Stimulated activated CD8-positive, alpha-beta memory T cell treated with anti-CD3 and anti-CD28 coated beads, Interleukin-2, amount 100 ng/mL, for 1 hour (primary cell): ENCODE results near the gene GPI.

ENCODE experiments used
- DNase-seq, 2 donors: peaks; one replicate each; pipeline ENCODE4 v3.0.0-alpha.2; 2020; ENCODE audit warnings: low read depth in 2 of 2

Gene GPI

GRCh38 chr19:34341935-34342680 is 22.9 kb upstream of the GPI start:
- DNase-seq: no peak

GRCh38 chr19:34343751-34344150 is 21.2 kb upstream of the GPI start:
- DNase-seq: no peak

GRCh38 chr19:34345947-34346351 is 19.0 kb upstream of the GPI start:
- peak in 1 of 2 donors; percentile 50 for DNase-seq

- DNase-seq: no peak
Measured at GRCh38 chr19:34347561-34348165, 17.3 kb upstream of the GPI start.

- no peak for DNase-seq
Measured at GRCh38 chr19:34348899-34349487, 16.0 kb upstream of the GPI start.

GRCh38 chr19:34350161-34350561 is 14.8 kb upstream of the GPI start:
- DNase-seq: peak; percentile 29 to 48

- no peak for DNase-seq
Measured at GRCh38 chr19:34351382-34351826, 13.6 kb upstream of the GPI start.

GRCh38 chr19:34353546-34353945 is 11.4 kb upstream of the GPI start:
- DNase-seq: no peak

- DNase-seq: no peak
Measured at GRCh38 chr19:34355201-34355600, 9.8 kb upstream of the GPI start.

GRCh38 chr19:34356875-34357274 is 8.1 kb upstream of the GPI start:
- no peak for DNase-seq

GRCh38 chr19:34357431-34357830 is 7.6 kb upstream of the GPI start:
- DNase-seq: no peak

- peak; percentile 86 to 87 for DNase-seq
Measured at GRCh38 chr19:34359140-34359953, 5.6 kb upstream of the GPI start.

GRCh38 chr19:34359954-34360315 is 5.1 kb upstream of the GPI start:
- DNase-seq: no peak

- no peak for DNase-seq
Measured at GRCh38 chr19:34360354-34360909, 4.6 kb upstream of the GPI start.

- no peak for DNase-seq
Measured at GRCh38 chr19:34362679-34363069, 2.3 kb upstream of the GPI start.

GRCh38 chr19:34363094-34363493 is 1.9 kb upstream of the GPI start:
- no peak for DNase-seq

GRCh38 chr19:34363930-34364329 is 1.1 kb upstream of the GPI start:
- no peak for DNase-seq

GRCh38 chr19:34364462-34364829 is 550 bp upstream of the GPI start:
- no peak for DNase-seq

GRCh38 chr19:34365463-34366401 is 736 bp downstream of the GPI start:
- no peak for DNase-seq

- DNase-seq: no peak
Measured at GRCh38 chr19:34366738-34367623, 2.0 kb downstream of the GPI start.
